ENCODE data around the gene CST2.

The CST2 gene, protein sequence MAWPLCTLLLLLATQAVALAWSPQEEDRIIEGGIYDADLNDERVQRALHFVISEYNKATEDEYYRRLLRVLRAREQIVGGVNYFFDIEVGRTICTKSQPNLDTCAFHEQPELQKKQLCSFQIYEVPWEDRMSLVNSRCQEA

DNA sequence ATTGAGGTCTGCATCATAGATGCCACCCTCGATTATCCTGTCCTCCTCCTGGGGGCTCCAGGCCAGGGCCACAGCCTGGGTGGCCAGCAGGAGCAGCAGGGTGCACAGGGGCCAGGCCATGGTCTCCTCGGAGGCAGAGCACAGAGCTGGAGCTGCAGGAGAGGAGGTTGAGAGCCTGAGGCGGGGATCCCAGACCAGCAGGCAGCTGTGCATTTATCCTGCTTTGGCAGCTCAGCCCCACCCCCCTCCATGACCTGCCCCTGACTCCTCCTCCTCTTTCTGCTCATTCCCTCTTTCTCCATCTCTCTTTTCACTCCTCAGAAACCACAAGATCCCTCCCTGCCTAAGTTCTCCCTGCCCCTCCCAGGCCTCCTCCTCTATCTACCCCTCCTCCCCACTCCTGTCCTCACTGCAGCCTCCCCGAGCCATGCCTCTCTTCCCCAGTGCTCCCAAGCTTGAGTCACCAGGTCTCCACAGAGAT is at the start of gene CST2:
Gene CST2 (minus strand): TSS at position 189 of the 481 bp plus-strand sequence. CDS start 69 bp downstream, at position 120.
- H3K27me3 ChIP-seq (ENCODE audit: low read length): no peaks in the 10 kb centered on the region
- no peaks in the 10 kb centered on the region for H3K79me2 ChIP-seq (ENCODE audit: insufficient read depth, low read length)
- H3K4me2 ChIP-seq (ENCODE audit: low read depth, low read length, poor library complexity, severe bottlenecking): no peak within 1 kb of the TSS
- TF ChIP-seq EZH2phosphoT487 (conservative IDR thresholded peaks at IDR 0.05; ENCODE audit: low read length): no peak
- TF ChIP-seq, protein P1, sequence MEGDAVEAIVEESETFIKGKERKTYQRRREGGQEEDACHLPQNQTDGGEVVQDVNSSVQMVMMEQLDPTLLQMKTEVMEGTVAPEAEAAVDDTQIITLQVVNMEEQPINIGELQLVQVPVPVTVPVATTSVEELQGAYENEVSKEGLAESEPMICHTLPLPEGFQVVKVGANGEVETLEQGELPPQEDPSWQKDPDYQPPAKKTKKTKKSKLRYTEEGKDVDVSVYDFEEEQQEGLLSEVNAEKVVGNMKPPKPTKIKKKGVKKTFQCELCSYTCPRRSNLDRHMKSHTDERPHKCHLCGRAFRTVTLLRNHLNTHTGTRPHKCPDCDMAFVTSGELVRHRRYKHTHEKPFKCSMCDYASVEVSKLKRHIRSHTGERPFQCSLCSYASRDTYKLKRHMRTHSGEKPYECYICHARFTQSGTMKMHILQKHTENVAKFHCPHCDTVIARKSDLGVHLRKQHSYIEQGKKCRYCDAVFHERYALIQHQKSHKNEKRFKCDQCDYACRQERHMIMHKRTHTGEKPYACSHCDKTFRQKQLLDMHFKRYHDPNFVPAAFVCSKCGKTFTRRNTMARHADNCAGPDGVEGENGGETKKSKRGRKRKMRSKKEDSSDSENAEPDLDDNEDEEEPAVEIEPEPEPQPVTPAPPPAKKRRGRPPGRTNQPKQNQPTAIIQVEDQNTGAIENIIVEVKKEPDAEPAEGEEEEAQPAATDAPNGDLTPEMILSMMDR (IDR thresholded peaks at IDR 0.05; ENCODE audit: insufficient read depth, low read length, poor library complexity, severe bottlenecking): no peak
- H3K36me3 ChIP-seq (ENCODE audit: low read length): no peaks in the 10 kb centered on the region
- H2AFZ ChIP-seq (ENCODE audit: low read depth, low read length, severe bottlenecking): no peak within 1 kb of the TSS
- H3K4me3 ChIP-seq (ENCODE audit: insufficient read depth, low read length, poor library complexity, severe bottlenecking): no peak within 1 kb of the TSS
- H3K9me3 ChIP-seq (ENCODE audit: insufficient read depth, low read length): no peaks in the 10 kb centered on the region
- no peak within 1 kb of the TSS for H3K9ac ChIP-seq (ENCODE audit: low read length)
- no peak within 1 kb of the TSS for H3K27ac ChIP-seq (ENCODE audit: low read depth, low read length)
- no peaks in the 10 kb centered on the region for H3K9me2 ChIP-seq (replicated peaks; ENCODE audit: insufficient read depth, low read length)
- no peaks in the 10 kb centered on the region for H4K20me1 ChIP-seq (ENCODE audit: low read depth, low read length)
- H3F3A ChIP-seq (ENCODE audit: insufficient read depth): no peaks in the 10 kb centered on the region

DNA sequence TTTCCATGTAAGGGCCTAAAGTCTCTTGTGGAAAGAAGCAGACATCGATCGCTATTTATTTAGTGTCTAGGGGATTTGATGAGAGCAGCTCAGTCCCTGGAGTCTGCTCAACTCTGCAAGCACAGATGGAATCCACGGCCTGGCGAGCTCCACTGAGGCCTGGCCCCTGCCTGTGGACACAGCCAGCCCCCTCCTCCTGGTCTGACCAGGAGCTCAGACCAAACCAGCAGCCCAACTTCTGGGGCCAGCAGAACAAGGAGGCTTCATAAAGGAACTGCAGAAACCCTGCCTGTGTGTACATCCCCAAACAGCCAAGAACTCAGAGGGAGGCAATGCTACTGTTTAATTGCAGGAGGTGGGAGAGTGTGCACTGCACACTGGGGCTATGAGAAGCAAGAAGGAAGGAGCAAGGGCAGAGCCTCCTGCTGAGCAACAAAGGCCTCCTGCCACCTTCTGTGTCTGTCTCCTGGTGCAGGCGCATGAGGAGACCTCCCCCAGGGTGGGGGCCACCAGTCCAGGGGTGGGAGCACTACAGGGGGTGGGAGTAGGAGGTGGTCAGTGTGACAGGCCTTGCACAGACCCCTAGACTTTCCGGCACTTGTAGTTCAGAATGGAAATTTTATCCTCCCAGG is 49.2 kb upstream of the CST2 start:
- no peaks in the 10 kb centered on the region for H3K79me2 ChIP-seq (ENCODE audit: insufficient read depth, low read length)
- H3F3A ChIP-seq (ENCODE audit: insufficient read depth): no peaks in the 10 kb centered on the region
- no peak overlapping the region for H3K9ac ChIP-seq (ENCODE audit: low read length)
- no peaks in the 10 kb centered on the region for H4K20me1 ChIP-seq (ENCODE audit: low read depth, low read length)
- no peak overlapping the region for H3K4me2 ChIP-seq (ENCODE audit: low read depth, low read length, poor library complexity, severe bottlenecking)
- no peaks in the 10 kb centered on the region for H3K9me2 ChIP-seq (replicated peaks; ENCODE audit: insufficient read depth, low read length)
- no peaks in the 10 kb centered on the region for H3K27me3 ChIP-seq (ENCODE audit: low read length)
- no peaks in the 10 kb centered on the region for H3K36me3 ChIP-seq (ENCODE audit: low read length)
- no peak overlapping the region for H3K4me3 ChIP-seq (ENCODE audit: insufficient read depth, low read length, poor library complexity, severe bottlenecking)
- H3K27ac ChIP-seq (ENCODE audit: low read depth, low read length): no peak overlapping the region
- TF ChIP-seq, protein P1 (IDR thresholded peaks at IDR 0.05; ENCODE audit: insufficient read depth, low read length, poor library complexity, severe bottlenecking): no peak
- TF ChIP-seq EZH2phosphoT487 (conservative IDR thresholded peaks at IDR 0.05; ENCODE audit: low read length): no peak
- H3K9me3 ChIP-seq (ENCODE audit: insufficient read depth, low read length): no peaks in the 10 kb centered on the region
- H2AFZ ChIP-seq (ENCODE audit: low read depth, low read length, severe bottlenecking): no peak overlapping the region

DNA sequence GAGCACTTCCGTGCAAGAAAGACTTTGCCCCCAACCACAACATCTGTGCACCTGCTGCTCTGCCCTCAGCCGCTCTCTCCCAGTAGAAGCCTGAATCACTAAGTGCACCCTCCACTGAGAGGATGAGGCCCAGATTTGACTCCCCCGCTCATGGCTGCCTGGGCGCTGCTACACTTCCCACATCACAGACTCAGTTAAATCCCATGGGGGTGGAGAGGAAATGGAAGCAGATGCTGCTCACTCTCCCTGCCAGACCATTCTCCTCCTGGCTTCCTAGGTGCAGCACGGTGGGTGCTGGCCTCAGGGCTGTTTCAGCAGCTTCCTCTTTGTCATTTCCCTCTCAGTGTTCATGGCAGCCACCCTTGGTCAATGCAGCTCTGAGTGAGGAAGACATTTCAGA is 48.2 kb upstream of the CST2 start:
- H3K79me2 ChIP-seq (ENCODE audit: insufficient read depth, low read length): no peaks in the 10 kb centered on the region
- no peak overlapping the region for H3K4me2 ChIP-seq (ENCODE audit: low read depth, low read length, poor library complexity, severe bottlenecking)
- no peaks in the 10 kb centered on the region for H3F3A ChIP-seq (ENCODE audit: insufficient read depth)
- no peak overlapping the region for H3K27ac ChIP-seq (ENCODE audit: low read depth, low read length)
- no peaks in the 10 kb centered on the region for H4K20me1 ChIP-seq (ENCODE audit: low read depth, low read length)
- no peak overlapping the region for H3K9ac ChIP-seq (ENCODE audit: low read length)
- no peak overlapping the region for H3K4me3 ChIP-seq (ENCODE audit: insufficient read depth, low read length, poor library complexity, severe bottlenecking)
- H3K9me2 ChIP-seq (replicated peaks; ENCODE audit: insufficient read depth, low read length): no peaks in the 10 kb centered on the region
- no peaks in the 10 kb centered on the region for H3K9me3 ChIP-seq (ENCODE audit: insufficient read depth, low read length)
- no peaks in the 10 kb centered on the region for H3K36me3 ChIP-seq (ENCODE audit: low read length)
- no peak overlapping the region for H2AFZ ChIP-seq (ENCODE audit: low read depth, low read length, severe bottlenecking)
- H3K27me3 ChIP-seq (ENCODE audit: low read length): no peaks in the 10 kb centered on the region
- TF ChIP-seq EZH2phosphoT487 (conservative IDR thresholded peaks at IDR 0.05; ENCODE audit: low read length): no peak

DNA sequence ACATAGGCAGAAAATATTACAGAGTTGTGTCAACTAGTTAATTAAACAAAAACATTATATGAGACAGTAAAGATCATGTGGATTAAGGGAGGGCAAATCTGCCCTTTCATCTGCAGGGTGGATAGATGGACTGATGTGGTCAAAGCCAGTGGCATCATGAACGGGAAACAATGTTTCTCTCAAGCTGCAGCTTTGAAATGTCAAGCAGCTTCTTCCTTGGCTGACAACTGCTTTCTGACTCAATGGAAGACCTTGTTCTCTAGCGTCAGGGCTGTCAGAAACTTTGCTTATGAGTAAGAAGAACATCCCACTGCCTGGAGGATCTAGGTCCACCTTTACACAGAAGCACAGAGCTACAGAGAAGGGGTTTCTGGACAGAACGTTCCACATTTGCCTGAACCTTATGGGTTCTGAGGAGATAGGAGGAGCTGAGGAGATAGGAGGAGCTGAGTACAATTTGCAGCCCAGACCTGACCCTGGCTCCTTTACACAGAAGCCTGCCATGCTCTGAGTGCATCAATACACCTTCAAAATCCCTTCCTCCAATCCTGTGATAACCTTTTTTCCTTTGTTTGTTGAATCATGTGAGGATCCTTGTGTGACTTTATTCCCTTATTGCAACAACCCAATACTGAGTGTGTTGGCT is 47.0 kb upstream of the CST2 start:
- Histone ChIP-seq H3K4me2 (ENCODE audit: low read depth, low read length, poor library complexity, severe bottlenecking) (no peak overlapping the region), H3K79me2 (ENCODE audit: insufficient read depth, low read length) (no peaks in the 10 kb centered on the region), H3K9ac (ENCODE audit: low read length) (no peak overlapping the region), H3K9me2 (replicated peaks; ENCODE audit: insufficient read depth, low read length) (no peaks in the 10 kb centered on the region), H3K4me3 (ENCODE audit: insufficient read depth, low read length, poor library complexity, severe bottlenecking) (no peak overlapping the region), H3K27me3 (ENCODE audit: low read length) (no peaks in the 10 kb centered on the region), H3K27ac (ENCODE audit: low read depth, low read length) (no peak overlapping the region), H4K20me1 (ENCODE audit: low read depth, low read length) (no peaks in the 10 kb centered on the region), H3K36me3 (ENCODE audit: low read length) (no peaks in the 10 kb centered on the region), H2AFZ (ENCODE audit: low read depth, low read length, severe bottlenecking) (no peak overlapping the region), H3F3A (ENCODE audit: insufficient read depth) (no peaks in the 10 kb centered on the region), H3K9me3 (ENCODE audit: insufficient read depth, low read length) (no peaks in the 10 kb centered on the region)
- TF ChIP-seq EZH2phosphoT487 (conservative IDR thresholded peaks at IDR 0.05; ENCODE audit: low read length): no peak
- TF ChIP-seq, protein P1 (IDR thresholded peaks at IDR 0.05; ENCODE audit: insufficient read depth, low read length, poor library complexity, severe bottlenecking): no peak

All from SU-DHL-6 (cell line).